Activated CD4-positive, alpha-beta T cell treated with anti-CD3 and anti-CD28 coated beads for 36 hours (primary cell): ENCODE results near the gene IL17D. TPM values are rescaled to one million over a fixed set of nuclear protein-coding genes. Genes with fewer than 3 reads are reported as not detected.

Experiments
- ATAC-seq: fragments of 200-7000 bp; cut with Tn5 transposase; one replicate; pipeline ENCODE4 v1.10.0; 2021; ENCODE audit warnings: mild to moderate bottlenecking, moderate library complexity
- CTCF ChIA-PET: fragments of 350-600 bp; sonication (Branson Sonifier 250); formaldehyde crosslinking; loops from one replicate; lab custom pipeline; 2021; ENCODE audit warnings: antibody characterized with exemption; lab: Charles Lee
- POLR2A ChIA-PET: fragments of 350-600 bp; sonication (Branson Sonifier 250); formaldehyde crosslinking; loops from one replicate; lab custom pipeline; 2021; ENCODE audit warnings: antibody characterized with exemption, inconsistent platforms; lab: Charles Lee
- DNase-seq: peaks from one replicate; pipeline ENCODE4 v3.0.0-alpha.2; 2020
- H3K27ac Mint-ChIP-seq: one replicate; pipeline ENCODE4 v1.8.0; 2021; ENCODE audit warnings: mixed read lengths
- H3K27me3 Mint-ChIP-seq: one replicate; pipeline ENCODE4 v1.8.0; 2021; ENCODE audit warnings: mixed read lengths
- H3K36me3 Mint-ChIP-seq: one replicate; pipeline ENCODE4 v1.8.0; 2021; ENCODE audit warnings: low read depth, mixed read lengths
- H3K4me1 Mint-ChIP-seq: one replicate; pipeline ENCODE4 v1.8.0; 2021; ENCODE audit warnings: mixed read lengths
- H3K4me3 Mint-ChIP-seq: one replicate; pipeline ENCODE4 v1.8.0; 2021; ENCODE audit warnings: mild to moderate bottlenecking, moderate library complexity, mixed read lengths
- H3K9me3 Mint-ChIP-seq: one replicate; pipeline ENCODE4 v1.8.0; 2021; ENCODE audit warnings: low read depth, mixed read lengths
- intact Hi-C, 2 experiments: fragments of 100-400 bp; cut with DNase I in 1 of 2; cut with micrococcal nuclease in 1 of 2; formaldehyde crosslinking; loops; one replicate each; pipeline versions ENCODE4 v1.14.2 to v1.15.1; 2022 to 2024; cut with DNase I, micrococcal nuclease
- total RNA-seq, 2 experiments: library from RNA; stranded (reverse); gene quantifications; one replicate each; pipeline ENCODE4 v1.2.3, GENCODE V29; 2021

Gene IL17D
- total RNA-seq, 2 experiments from 2014 or later = 0.19 to 0.21 TPM

GRCh38 chr13:20691616-20692015 lies 11.9 kb upstream of the IL17D start:
- intact Hi-C loops = no loop called here
- ChIA-PET POLR2A (no interaction called here), CTCF (no interaction called here)
- H3K4me1 Mint-ChIP-seq = no peaks in the 10 kb centered on the region
- no peak overlapping the region for H3K27ac Mint-ChIP-seq
- DNase-seq (no peak), ATAC-seq (no peak)
- H3K4me3 Mint-ChIP-seq = no peak overlapping the region
- no peaks in the 10 kb centered on the region for H3K36me3 Mint-ChIP-seq
- no peaks in the 10 kb centered on the region for H3K9me3 Mint-ChIP-seq
- peaks cover 5% of the 10 kb centered on the region for H3K27me3 Mint-ChIP-seq

- CTCF ChIA-PET = no interaction called here
- no peaks in the 10 kb centered on the region for H3K36me3 Mint-ChIP-seq
- H3K9me3 Mint-ChIP-seq = no peaks in the 10 kb centered on the region
- POLR2A ChIA-PET = no interaction called here
- ATAC-seq (no peak), DNase-seq (no peak)
- peaks cover 24% of the 10 kb centered on the region for H3K27me3 Mint-ChIP-seq
- intact Hi-C loops = no loop called here
- no peak overlapping the region for H3K4me3 Mint-ChIP-seq
- H3K4me1 Mint-ChIP-seq = no peaks in the 10 kb centered on the region
- no peak overlapping the region for H3K27ac Mint-ChIP-seq
Observed at GRCh38 chr13:20696073-20696472, 7.4 kb upstream of the IL17D start.

GRCh38 chr13:20699715-20700114 lies 3.8 kb upstream of the IL17D start:
- Mint-ChIP-seq H3K4me1 (peaks cover 13% of the 10 kb centered on the region), H3K27me3 (peaks cover 31% of the 10 kb centered on the region), H3K9me3 (no peaks in the 10 kb centered on the region), H3K36me3 (no peaks in the 10 kb centered on the region), H3K4me3 (no peak overlapping the region), H3K27ac (no peak overlapping the region)
- intact Hi-C loops = loop anchor here (5.0 to 10.0 kb wide), 5 partner anchors 73 to 973 kb away; partner anchors contain the start of genes GJB2 (in 2 of the 2), EEF1AKMT1 (in 1 of the 2), FGF9 (in 1 of the 2) and IFT88 (in 1 of the 2)
- ChIA-PET POLR2A (interaction anchor here (0.6 kb wide), 1 partner anchor 55 kb away, joined by 3 read pairs; no protein-coding TSS in a partner anchor), CTCF (no interaction called here)
- no peak for ATAC-seq
- no peak for DNase-seq

GRCh38 chr13:20700288-20700687 lies 3.2 kb upstream of the IL17D start:
- intact Hi-C loops = loop anchor here (5.0 to 10.0 kb wide), 5 partner anchors 72 to 972 kb away; partner anchors contain the start of genes GJB2 (in 2 of the 2), EEF1AKMT1 (in 1 of the 2), FGF9 (in 1 of the 2) and IFT88 (in 1 of the 2)
- ATAC-seq (no peak), DNase-seq (no peak)
- CTCF ChIA-PET = interaction anchor here (0.7 kb wide), 1 partner anchor 23 kb away, joined by 3 read pairs; no protein-coding TSS in a partner anchor
- POLR2A ChIA-PET = interaction anchor here (0.6 to 0.7 kb wide), 2 partner anchors 54 to 224 kb away, joined by 3 to 5 read pairs; no protein-coding TSS in a partner anchor
- no peak overlapping the region for H3K27ac Mint-ChIP-seq
- peaks cover 31% of the 10 kb centered on the region for H3K27me3 Mint-ChIP-seq
- H3K9me3 Mint-ChIP-seq = no peaks in the 10 kb centered on the region
- no peak overlapping the region for H3K4me3 Mint-ChIP-seq
- no peaks in the 10 kb centered on the region for H3K36me3 Mint-ChIP-seq
- H3K4me1 Mint-ChIP-seq = peaks cover 13% of the 10 kb centered on the region

GRCh38 chr13:20701461-20701860 lies 2.0 kb upstream of the IL17D start:
- DNase-seq (no peak), ATAC-seq (no peak)
- CTCF ChIA-PET = interaction anchor here (1.3 to 5.0 kb wide), 2 partner anchors 9 to 207 kb away, joined by 4 to 28 read pairs; no protein-coding TSS in a partner anchor
- no peaks in the 10 kb centered on the region for H3K36me3 Mint-ChIP-seq
- POLR2A ChIA-PET = no interaction called here
- H3K27me3 Mint-ChIP-seq = peaks cover 26% of the 10 kb centered on the region
- intact Hi-C loops = loop anchor here (5.0 to 10.0 kb wide), 5 partner anchors 71 to 971 kb away; partner anchors contain the start of genes GJB2 (in 2 of the 2), EEF1AKMT1 (in 1 of the 2), FGF9 (in 1 of the 2) and IFT88 (in 1 of the 2)
- no peaks in the 10 kb centered on the region for H3K9me3 Mint-ChIP-seq
- H3K27ac Mint-ChIP-seq = no peak overlapping the region
- H3K4me1 Mint-ChIP-seq = peaks cover 13% of the 10 kb centered on the region
- H3K4me3 Mint-ChIP-seq = no peak overlapping the region

GRCh38 chr13:20702530-20702914 lies 977 bp upstream of the IL17D start:
- Mint-ChIP-seq H3K9me3 (no peaks in the 10 kb centered on the region), H3K27me3 (peaks cover 23% of the 10 kb centered on the region), H3K4me1 (peaks cover 13% of the 10 kb centered on the region), H3K36me3 (no peaks in the 10 kb centered on the region), H3K4me3 (peak overlapping the region; percentile 82), H3K27ac (no peak overlapping the region)
- ChIA-PET CTCF (interaction anchor here (0.7 to 5.0 kb wide), 8 partner anchors 8 to 208 kb away, joined by 3 to 28 read pairs (median 4); partner anchors contain the start of gene CRYL1), POLR2A (no interaction called here)
- ATAC-seq (no peak), DNase-seq (no peak)
- intact Hi-C loops = loop anchor here (2.0 to 10.0 kb wide), 6 partner anchors 70 to 970 kb away; partner anchors contain the start of genes GJB2 (in 2 of the 2), EEF1AKMT1 (in 1 of the 2), FGF9 (in 1 of the 2) and IFT88 (in 1 of the 2)

DNA sequence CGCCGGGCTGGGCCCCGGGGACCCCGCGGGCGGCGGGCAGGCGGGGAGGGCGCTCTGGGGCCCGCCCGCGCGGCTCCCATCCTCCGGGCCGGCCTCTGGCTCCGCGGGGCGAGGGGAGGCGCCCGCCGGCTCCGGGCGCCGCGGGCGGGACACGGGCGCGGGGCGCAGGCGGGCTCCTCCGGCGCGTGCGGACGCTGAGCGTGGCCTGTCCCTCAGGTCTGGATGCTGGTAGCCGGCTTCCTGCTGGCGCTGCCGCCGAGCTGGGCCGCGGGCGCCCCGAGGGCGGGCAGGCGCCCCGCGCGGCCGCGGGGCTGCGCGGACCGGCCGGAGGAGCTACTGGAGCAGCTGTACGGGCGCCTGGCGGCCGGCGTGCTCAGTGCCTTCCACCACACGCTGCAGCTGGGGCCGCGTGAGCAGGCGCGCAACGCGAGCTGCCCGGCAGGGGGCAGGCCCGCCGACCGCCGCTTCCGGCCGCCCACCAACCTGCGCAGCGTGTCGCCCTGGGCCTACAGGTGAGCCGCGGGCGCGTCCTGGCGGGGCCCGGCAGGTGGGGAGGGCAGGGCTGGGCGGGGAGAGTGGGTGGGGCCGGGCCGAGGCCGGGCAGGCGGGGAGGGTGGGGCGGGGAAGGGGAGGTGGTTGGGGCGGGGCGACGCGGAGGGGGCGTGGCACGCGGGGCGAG lies 420 bp downstream of the IL17D start:
- H3K36me3 Mint-ChIP-seq = no peaks in the 10 kb centered on the region
- H3K4me1 Mint-ChIP-seq = peaks cover 13% of the 10 kb centered on the region
- no peaks in the 10 kb centered on the region for H3K9me3 Mint-ChIP-seq
- H3K4me3 Mint-ChIP-seq = peak overlapping the region; percentile 58
- no peak overlapping the region for H3K27ac Mint-ChIP-seq
- ChIA-PET POLR2A (no interaction called here), CTCF (interaction anchor here (0.6 to 5.0 kb wide), 14 partner anchors 9 to 507 kb away, joined by 3 to 28 read pairs (median 3); partner anchors contain the start of genes CRYL1 and EEF1AKMT1)
- intact Hi-C loops = loop anchor here (1.0 to 10.0 kb wide), 11 partner anchors 68 to 968 kb away; partner anchors contain the start of genes EEF1AKMT1 (in 2 of the 2), GJB2 (in 2 of the 2), IFT88 (in 2 of the 2) and CRYL1 (in 1 of the 2)
- peaks cover 21% of the 10 kb centered on the region for H3K27me3 Mint-ChIP-seq
- DNase-seq (peak; percentile 87), ATAC-seq (peak; percentile 89)

DNA sequence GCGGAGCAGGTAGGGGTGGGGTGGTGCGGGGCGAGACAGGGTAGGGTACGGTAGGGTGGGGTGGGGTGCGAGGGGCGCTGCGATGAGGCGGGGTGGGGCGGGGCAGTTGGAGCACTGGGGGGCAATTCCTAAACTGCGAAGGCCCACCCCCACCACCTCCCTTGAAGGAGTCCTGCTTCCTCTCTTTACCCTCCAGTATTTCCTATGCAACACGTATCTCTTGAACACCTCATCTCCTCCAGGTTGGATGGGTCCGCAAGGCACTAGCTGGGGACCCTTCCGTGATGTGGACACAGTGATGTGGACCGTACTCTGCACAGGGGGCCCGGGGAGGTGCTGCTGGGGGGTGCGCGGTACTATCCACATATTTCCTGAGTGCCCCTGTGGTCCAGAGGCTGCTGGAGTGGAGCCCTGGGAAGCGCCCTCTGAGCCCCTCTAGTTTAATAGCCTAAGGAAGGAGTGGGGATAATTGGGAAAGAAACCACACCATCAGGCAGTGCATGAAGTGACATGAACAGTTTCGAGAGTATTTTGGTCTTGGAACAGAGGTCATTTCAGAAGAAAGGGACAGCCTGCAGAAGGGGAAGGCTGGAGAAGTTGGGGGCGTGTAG lies 1.1 kb downstream of the IL17D start:
- H3K4me3 Mint-ChIP-seq = peak overlapping the region; percentile 58
- peaks cover 13% of the 10 kb centered on the region for H3K4me1 Mint-ChIP-seq
- H3K27ac Mint-ChIP-seq = no peak overlapping the region
- ChIA-PET POLR2A (no interaction called here), CTCF (interaction anchor here (0.7 to 5.0 kb wide), 11 partner anchors 19 to 773 kb away, joined by 3 to 28 read pairs (median 3); partner anchors contain the start of genes CRYL1 and EEF1AKMT1)
- ATAC-seq = peak; percentile 3
- DNase-seq = no peak
- intact Hi-C loops = loop anchor here (1.0 to 10.0 kb wide), 11 partner anchors 68 to 968 kb away; partner anchors contain the start of genes EEF1AKMT1 (in 2 of the 2), GJB2 (in 2 of the 2), IFT88 (in 2 of the 2) and CRYL1 (in 1 of the 2)
- H3K36me3 Mint-ChIP-seq = no peaks in the 10 kb centered on the region
- peaks cover 17% of the 10 kb centered on the region for H3K27me3 Mint-ChIP-seq
- H3K9me3 Mint-ChIP-seq = no peaks in the 10 kb centered on the region

GRCh38 chr13:20706661-20707060 lies 3.2 kb downstream of the IL17D start:
- Mint-ChIP-seq H3K36me3 (no peaks in the 10 kb centered on the region), H3K27ac (no peak overlapping the region), H3K9me3 (no peaks in the 10 kb centered on the region), H3K27me3 (peaks cover 2% of the 10 kb centered on the region), H3K4me1 (peaks cover 12% of the 10 kb centered on the region), H3K4me3 (no peak overlapping the region)
- DNase-seq (no peak), ATAC-seq (no peak)
- ChIA-PET CTCF (interaction anchor here (2.1 kb wide), 1 partner anchor 8 kb away, joined by 6 read pairs; no protein-coding TSS in a partner anchor), POLR2A (interaction anchor here (0.6 kb wide), 1 partner anchor 205 kb away, joined by 7 read pairs; no protein-coding TSS in a partner anchor)
- intact Hi-C loops = loop anchor here (10.0 kb wide), 2 partner anchors 142 to 468 kb away; partner anchors contain the start of genes IFT88 (in 1 of the 2), MRPL57 (in 1 of the 2) and SKA3 (in 1 of the 2)

DNA sequence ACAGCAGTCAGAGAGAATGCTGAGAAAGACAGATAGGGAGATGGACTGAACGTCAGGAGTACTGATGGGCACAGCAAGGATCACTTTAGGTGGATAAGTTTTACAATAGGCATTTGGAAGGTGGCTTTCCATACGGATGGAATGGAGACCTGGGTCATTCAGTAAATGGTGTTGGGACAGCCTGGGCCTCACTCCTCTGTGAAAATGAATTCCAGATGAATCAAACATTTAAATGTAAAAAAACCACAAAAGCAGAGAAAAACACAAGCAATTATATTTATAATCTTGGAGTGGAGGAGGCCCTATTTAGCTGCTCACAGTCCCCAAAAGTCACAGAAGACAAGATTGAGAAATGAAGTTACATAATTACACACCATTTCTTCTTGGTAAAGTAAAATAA lies 4.7 kb downstream of the IL17D start:
- intact Hi-C loops = loop anchor here (10.0 kb wide), 2 partner anchors 143 to 467 kb away; partner anchors contain the start of genes IFT88 (in 1 of the 2), MRPL57 (in 1 of the 2) and SKA3 (in 1 of the 2)
- Mint-ChIP-seq H3K27me3 (peaks cover 3% of the 10 kb centered on the region), H3K27ac (no peak overlapping the region), H3K36me3 (no peaks in the 10 kb centered on the region), H3K4me3 (no peak overlapping the region), H3K9me3 (no peaks in the 10 kb centered on the region), H3K4me1 (peaks cover 6% of the 10 kb centered on the region)
- POLR2A ChIA-PET = no interaction called here
- DNase-seq = no peak
- no peak for ATAC-seq
- CTCF ChIA-PET = interaction anchor here (0.6 to 0.9 kb wide), 4 partner anchors 18 to 374 kb away, joined by 3 read pairs; no protein-coding TSS in a partner anchor
